Uterus (tissue), 2 donors: ENCODE results near the gene VSIG4.

Experiments used
- POLR2A ChIP-seq, 2 donors: fragments of 450-650 bp; IDR thresholded peaks; one replicate each; pipeline ENCODE4 v1.6.1; 2016; ENCODE audit warnings: antibody characterized with exemption in 2 of 2, mild to moderate bottlenecking in 1 of 2, moderate library complexity in 1 of 2
- TF ChIP-seq, protein P1 (sequence below), 4 experiments: fragments of 200-600 bp in 2 of 4; fragments of 450-650 bp in 2 of 4; sonication (generic) in 2 of 4; IDR thresholded peaks; one replicate each; pipeline ENCODE4 v1.5.1; 2016 to 2019; ENCODE audit warnings: antibody characterized with exemption in 4 of 4, mild to moderate bottlenecking in 2 of 4, moderate library complexity in 1 of 4

DNA sequence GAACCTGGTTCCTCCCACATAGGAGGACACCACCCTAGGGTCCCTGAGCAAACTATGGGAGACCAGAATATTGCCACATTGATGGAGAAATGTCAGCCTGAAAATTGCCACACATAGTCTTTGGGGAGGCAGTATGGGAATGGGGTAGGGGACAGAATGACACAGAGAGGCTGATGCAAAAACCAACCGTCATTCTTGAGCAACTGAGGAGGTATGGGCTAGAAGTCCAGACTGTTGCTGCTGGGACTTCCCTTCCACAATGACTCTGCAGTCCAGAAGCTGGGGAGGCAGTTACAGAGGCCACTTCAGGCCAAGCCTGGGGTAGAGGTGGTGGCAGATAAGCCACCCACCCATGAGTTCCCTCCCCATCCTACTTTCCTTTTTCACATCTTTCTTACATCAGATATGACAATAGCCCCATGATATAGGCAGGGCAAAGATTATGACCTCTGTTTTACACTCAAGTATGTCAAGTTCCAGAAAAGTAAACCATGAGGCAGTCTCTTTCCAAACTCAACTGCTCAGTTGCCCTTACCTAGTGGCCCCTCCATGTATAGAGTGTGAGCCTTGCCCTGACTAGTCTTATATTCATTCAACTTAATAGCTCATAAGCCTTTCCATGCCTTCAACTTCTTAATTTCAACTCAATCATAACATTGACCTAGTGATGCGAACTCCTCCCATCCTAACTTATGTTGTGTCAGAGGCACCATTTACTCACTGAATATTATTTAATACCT lies 41.7 kb downstream of the VSIG4 start:
- TF ChIP-seq, protein P1, sequence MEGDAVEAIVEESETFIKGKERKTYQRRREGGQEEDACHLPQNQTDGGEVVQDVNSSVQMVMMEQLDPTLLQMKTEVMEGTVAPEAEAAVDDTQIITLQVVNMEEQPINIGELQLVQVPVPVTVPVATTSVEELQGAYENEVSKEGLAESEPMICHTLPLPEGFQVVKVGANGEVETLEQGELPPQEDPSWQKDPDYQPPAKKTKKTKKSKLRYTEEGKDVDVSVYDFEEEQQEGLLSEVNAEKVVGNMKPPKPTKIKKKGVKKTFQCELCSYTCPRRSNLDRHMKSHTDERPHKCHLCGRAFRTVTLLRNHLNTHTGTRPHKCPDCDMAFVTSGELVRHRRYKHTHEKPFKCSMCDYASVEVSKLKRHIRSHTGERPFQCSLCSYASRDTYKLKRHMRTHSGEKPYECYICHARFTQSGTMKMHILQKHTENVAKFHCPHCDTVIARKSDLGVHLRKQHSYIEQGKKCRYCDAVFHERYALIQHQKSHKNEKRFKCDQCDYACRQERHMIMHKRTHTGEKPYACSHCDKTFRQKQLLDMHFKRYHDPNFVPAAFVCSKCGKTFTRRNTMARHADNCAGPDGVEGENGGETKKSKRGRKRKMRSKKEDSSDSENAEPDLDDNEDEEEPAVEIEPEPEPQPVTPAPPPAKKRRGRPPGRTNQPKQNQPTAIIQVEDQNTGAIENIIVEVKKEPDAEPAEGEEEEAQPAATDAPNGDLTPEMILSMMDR (IDR thresholded peaks at IDR 0.05): no peak
- TF ChIP-seq POLR2A (IDR thresholded peaks at IDR 0.05): no peak
